Keratinocyte (primary cell): Measurements from ENCODE around the gene MMS19. TPM values are rescaled to one million over a fixed set of nuclear protein-coding genes. Genes with fewer than 3 reads are reported as not detected.

Source experiments
- DNase-seq: peaks from one replicate; pipeline ENCODE4 v3.0.0-alpha.2; 2011; ENCODE audit warnings: low read depth, missing footprints, low spot score
- FAIRE-seq: peaks from 2 replicates; lab custom pipeline; 2011; peaks lifted over from hg19 to GRCh38; lab: Jason Lieb, UNC
- H2AFZ ChIP-seq: 2 replicates; pipeline ENCODE4 v1.6.0; 2012; ENCODE audit warnings: low read length, control low read depth, inconsistent platforms; ENCODE audit not compliant: control insufficient read depth
- H3K27ac ChIP-seq: 2 replicates; pipeline ENCODE4 v1.5.1; 2011; ENCODE audit warnings: low read length; ENCODE audit not compliant: control insufficient read depth, insufficient read depth
- H3K27me3 ChIP-seq: 3 replicates; pipeline ENCODE4 v1.6.0; 2011; ENCODE audit warnings: low read length; ENCODE audit not compliant: control insufficient read depth, insufficient read depth; ENCODE audit errors: extremely low read depth
- H3K36me3 ChIP-seq, 2 experiments: 2 replicates in 1 of 2; 3 replicates in 1 of 2; pipeline ENCODE4 v1.5.1; 2011; ENCODE audit warnings: low read length in 2 of 2, mild to moderate bottlenecking in 1 of 2; ENCODE audit not compliant: control insufficient read depth in 2 of 2, insufficient read depth in 2 of 2; ENCODE audit errors: extremely low read depth in 1 of 2
- H3K4me1 ChIP-seq: 3 replicates; pipeline ENCODE4 v1.5.1; 2011; ENCODE audit warnings: low read length; ENCODE audit not compliant: control insufficient read depth, insufficient read depth; ENCODE audit errors: extremely low read depth
- H3K4me2 ChIP-seq: 3 replicates; pipeline ENCODE4 v1.6.0; 2011; ENCODE audit warnings: low read depth, low read length; ENCODE audit not compliant: control insufficient read depth, insufficient read depth; ENCODE audit errors: extremely low read depth
- H3K4me3 ChIP-seq, 3 experiments: fragments of 200-600 bp in 1 of 3; sonication (generic) in 1 of 3; 2 replicates in 2 of 3; 3 replicates in 1 of 3; pipeline ENCODE4 v1.5.1; 2011 to 2016; ENCODE audit warnings: low read length in 3 of 3, mild to moderate bottlenecking in 3 of 3, control low read depth in 2 of 3, inconsistent platforms in 1 of 3, low read depth in 1 of 3, mixed read lengths in 1 of 3, mixed run types in 1 of 3, moderate library complexity in 1 of 3; ENCODE audit not compliant: control insufficient read depth in 2 of 3, insufficient read depth in 2 of 3; ENCODE audit errors: extremely low read depth in 1 of 3
- H3K79me2 ChIP-seq: 2 replicates; pipeline ENCODE4 v1.6.0; 2012; ENCODE audit warnings: low read length; ENCODE audit not compliant: control insufficient read depth, insufficient read depth
- H3K9ac ChIP-seq: 3 replicates; pipeline ENCODE4 v1.6.0; 2011; ENCODE audit warnings: low read length; ENCODE audit not compliant: control insufficient read depth, insufficient read depth; ENCODE audit errors: extremely low read depth
- H3K9me1 ChIP-seq: 3 replicates; pipeline ENCODE4 v1.6.0; 2011; ENCODE audit warnings: low read length; ENCODE audit not compliant: control insufficient read depth, insufficient read depth; ENCODE audit errors: extremely low read depth
- H3K9me3 ChIP-seq: 2 replicates; pipeline ENCODE4 v1.5.1; 2012; ENCODE audit warnings: low read depth, low read length; ENCODE audit not compliant: control insufficient read depth
- H4K20me1 ChIP-seq: 3 replicates; pipeline ENCODE4 v1.6.0; 2011; ENCODE audit warnings: low read length; ENCODE audit not compliant: control insufficient read depth, insufficient read depth; ENCODE audit errors: extremely low read depth
- CTCF ChIP-seq, 3 experiments: IDR thresholded peaks in 1 of 3; conservative IDR thresholded peaks in 1 of 3; optimal IDR thresholded peaks in 1 of 3; 2 replicates in 2 of 3; 3 replicates in 1 of 3; pipeline versions ENCODE3 to v1.5.1; 2011; ENCODE audit warnings: low read length in 3 of 3, mild to moderate bottlenecking in 3 of 3, moderate library complexity in 2 of 3, control low read depth in 1 of 3, inconsistent platforms in 1 of 3; ENCODE audit not compliant: insufficient read depth in 2 of 3; ENCODE audit errors: extremely low read depth in 1 of 3
- EZH2 ChIP-seq: IDR thresholded peaks from one replicate; pipeline ENCODE4 v1.6.1; 2012; ENCODE audit warnings: inconsistent platforms, mild to moderate bottlenecking, low read length, moderate library complexity
- dilution Hi-C: fragments of 300-500 bp; cut with MboI; formaldehyde crosslinking; loops from one replicate; pipeline ENCODE4 v1.7.0; 2020; ENCODE audit warnings: low sequenced_read_pairs; ENCODE audit not compliant: extremely low pct_ligation_motif_present
- polyA plus RNA-seq, 5 experiments: library from polyadenylated mRNA; depleted of rRNA in 3 of 5; stranded (reverse) in 3 of 5; stranded (forward) in 1 of 5; unstranded in 1 of 5; fragments of >200 nt; gene quantifications; 1 replicate in 1 of 5; 2 replicates in 3 of 5; 3 replicates in 1 of 5; pipeline versions ENCODE4 v1.2.1 to v1.2.3, GENCODE V29; 2011 to 2012; ENCODE audit warnings: missing spikeins in 2 of 5, low read depth in 1 of 5, low replicate concordance in 1 of 5

Gene MMS19
- polyA plus RNA-seq, 1 donor (not counting 4 experiments of a cell fraction or from before 2014, with no cell fraction given), result 72.5 TPM

DNA sequence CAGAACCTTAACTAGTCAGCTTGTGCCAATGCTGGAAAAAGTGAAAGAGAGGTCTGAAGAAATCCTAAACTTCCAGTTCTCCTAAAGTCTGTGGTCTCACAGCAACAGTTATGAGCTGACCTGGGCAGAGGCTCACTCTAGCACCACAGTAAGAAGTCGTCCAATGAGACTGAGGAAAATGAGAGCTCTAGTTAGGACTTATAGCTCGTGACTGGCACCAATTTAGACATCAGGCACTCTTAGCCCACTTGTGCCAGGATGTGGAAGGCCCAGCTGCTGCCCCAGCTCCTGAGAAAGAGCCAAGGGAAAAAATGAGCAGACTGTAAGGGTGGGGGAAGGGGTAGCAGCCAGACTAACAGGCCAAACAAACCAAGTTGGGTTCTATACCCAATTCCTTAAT, 7.6 kb downstream of the MMS19 start:
- Histone ChIP-seq H3K79me2 (peaks cover 93% of the 10 kb centered on the region), H3K4me2 (no peak overlapping the region), H3K9me1 (no peaks in the 10 kb centered on the region), H3K4me1 (peaks cover 10% of the 10 kb centered on the region), H3K36me3 (peaks cover 0 to 3% of the 10 kb centered on the region in 2 experiments), H3K27me3 (no peaks in the 10 kb centered on the region), H3K9ac (no peak overlapping the region), H3K27ac (no peak overlapping the region), H3K9me3 (no peaks in the 10 kb centered on the region), H2AFZ (no peak overlapping the region), H3K4me3 (no peak overlapping the region), H4K20me1 (no peaks in the 10 kb centered on the region)
- no peak for FAIRE-seq
- DNase-seq, result no peak
- dilution Hi-C loops, result no loop called here
- TF ChIP-seq CTCF (optimal IDR thresholded peaks at IDR 0.05 in 1 of 3, IDR thresholded peaks at IDR 0.05 in 1 of 3, conservative IDR thresholded peaks at IDR 0.05 in 1 of 3; ENCODE audit: extremely low read depth in 1 of 3, insufficient read depth in 2 of 3, low read length in 3 of 3), result no peak
- no peak for TF ChIP-seq EZH2

- FAIRE-seq (no peak), DNase-seq (no peak)
- Histone ChIP-seq H2AFZ (no peak overlapping the region), H3K9me1 (no peaks in the 10 kb centered on the region), H3K4me1 (peaks cover 20% of the 10 kb centered on the region), H3K27ac (no peak overlapping the region), H3K9me3 (no peaks in the 10 kb centered on the region), H3K4me3 (no peak overlapping the region), H3K9ac (no peak overlapping the region), H4K20me1 (no peaks in the 10 kb centered on the region), H3K27me3 (no peaks in the 10 kb centered on the region), H3K79me2 (peaks cover 72% of the 10 kb centered on the region), H3K4me2 (no peak overlapping the region), H3K36me3 (peaks cover 12 to 15% of the 10 kb centered on the region in 2 experiments)
- dilution Hi-C loops, result no loop called here
- TF ChIP-seq CTCF (optimal IDR thresholded peaks at IDR 0.05 in 1 of 3, IDR thresholded peaks at IDR 0.05 in 1 of 3, conservative IDR thresholded peaks at IDR 0.05 in 1 of 3; ENCODE audit: extremely low read depth in 1 of 3, insufficient read depth in 2 of 3, low read length in 3 of 3), result no peak
- TF ChIP-seq EZH2, result no peak
Measured at GRCh38 chr10:97485647-97486281, 12.5 kb downstream of the MMS19 start.
